ENCODE measurements around the gene STRIP2. TPM values are rescaled to one million over a fixed set of nuclear protein-coding genes. Genes with fewer than 3 reads are reported as not detected.

The STRIP2 gene
- total RNA-seq, 3 donors from 2014 or later = under 0.01 to 1.9 (median 1.8) TPM

GRCh38 chr7:129423700-129424410 is 10.4 kb upstream of the STRIP2 start:
- no peak for DNase-seq (ENCODE audit: low spot score in 2 of 2)
- Histone ChIP-seq H3K4me1 (no peaks in the 10 kb centered on the region), H3K9me3 (no peaks in the 10 kb centered on the region), H3K27me3 (no peaks in the 10 kb centered on the region), H3K36me3 (no peaks in the 10 kb centered on the region), H3K4me3 (no peak overlapping the region), H3K27ac (no peak overlapping the region)
- intact Hi-C loops (cut with DNase I; ENCODE audit: low total_unique reads) = no loop called here
- TF ChIP-seq POLR2AphosphoS5 (IDR thresholded peaks at IDR 0.05) (no peak), POLR2A (IDR thresholded peaks at IDR 0.05) (no peak)
- TF ChIP-seq, protein P1, sequence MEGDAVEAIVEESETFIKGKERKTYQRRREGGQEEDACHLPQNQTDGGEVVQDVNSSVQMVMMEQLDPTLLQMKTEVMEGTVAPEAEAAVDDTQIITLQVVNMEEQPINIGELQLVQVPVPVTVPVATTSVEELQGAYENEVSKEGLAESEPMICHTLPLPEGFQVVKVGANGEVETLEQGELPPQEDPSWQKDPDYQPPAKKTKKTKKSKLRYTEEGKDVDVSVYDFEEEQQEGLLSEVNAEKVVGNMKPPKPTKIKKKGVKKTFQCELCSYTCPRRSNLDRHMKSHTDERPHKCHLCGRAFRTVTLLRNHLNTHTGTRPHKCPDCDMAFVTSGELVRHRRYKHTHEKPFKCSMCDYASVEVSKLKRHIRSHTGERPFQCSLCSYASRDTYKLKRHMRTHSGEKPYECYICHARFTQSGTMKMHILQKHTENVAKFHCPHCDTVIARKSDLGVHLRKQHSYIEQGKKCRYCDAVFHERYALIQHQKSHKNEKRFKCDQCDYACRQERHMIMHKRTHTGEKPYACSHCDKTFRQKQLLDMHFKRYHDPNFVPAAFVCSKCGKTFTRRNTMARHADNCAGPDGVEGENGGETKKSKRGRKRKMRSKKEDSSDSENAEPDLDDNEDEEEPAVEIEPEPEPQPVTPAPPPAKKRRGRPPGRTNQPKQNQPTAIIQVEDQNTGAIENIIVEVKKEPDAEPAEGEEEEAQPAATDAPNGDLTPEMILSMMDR (IDR thresholded peaks at IDR 0.05) = no peak

DNA sequence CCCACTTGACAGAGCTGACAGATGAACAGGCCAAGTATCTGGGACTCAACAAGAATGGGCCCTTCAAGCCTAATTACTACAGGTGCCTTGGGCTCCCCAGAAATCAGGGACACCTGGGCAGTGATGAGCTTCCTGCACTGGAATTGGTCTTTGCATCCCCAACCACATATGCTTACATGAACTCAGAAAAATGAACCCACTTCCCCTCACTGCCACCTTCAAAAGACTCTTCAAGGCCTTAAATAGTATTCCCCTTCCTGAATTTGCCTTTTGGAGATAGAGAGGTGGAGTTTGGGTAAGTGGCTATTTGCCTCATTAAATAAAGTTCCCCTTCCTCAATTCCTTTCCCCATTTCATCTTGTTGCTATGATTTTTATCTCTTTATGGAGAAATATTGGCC is 7.8 kb upstream of the STRIP2 start:
- intact Hi-C loops (cut with DNase I; ENCODE audit: low total_unique reads) = no loop called here
- Histone ChIP-seq H3K9me3 (no peaks in the 10 kb centered on the region), H3K36me3 (no peaks in the 10 kb centered on the region), H3K4me1 (no peaks in the 10 kb centered on the region), H3K27ac (no peak overlapping the region), H3K27me3 (no peaks in the 10 kb centered on the region), H3K4me3 (no peak overlapping the region)
- TF ChIP-seq, protein P1 (IDR thresholded peaks at IDR 0.05) = no peak
- no peak for TF ChIP-seq POLR2AphosphoS5 (IDR thresholded peaks at IDR 0.05)
- TF ChIP-seq POLR2A (IDR thresholded peaks at IDR 0.05) = no peak
- DNase-seq (ENCODE audit: low spot score in 2 of 2) = no peak

- H3K36me3 ChIP-seq = no peaks in the 10 kb centered on the region
- H3K27ac ChIP-seq = no peak overlapping the region
- no peak for DNase-seq (ENCODE audit: low spot score in 2 of 2)
- no peak overlapping the region for H3K4me3 ChIP-seq
- intact Hi-C loops (cut with DNase I; ENCODE audit: low total_unique reads) = no loop called here
- no peaks in the 10 kb centered on the region for H3K27me3 ChIP-seq
- no peaks in the 10 kb centered on the region for H3K9me3 ChIP-seq
- TF ChIP-seq, protein P1 (IDR thresholded peaks at IDR 0.05) = no peak
- TF ChIP-seq POLR2AphosphoS5 (IDR thresholded peaks at IDR 0.05) (no peak), POLR2A (IDR thresholded peaks at IDR 0.05) (no peak)
- no peaks in the 10 kb centered on the region for H3K4me1 ChIP-seq
Measured at GRCh38 chr7:129427526-129428045, 6.6 kb upstream of the STRIP2 start.

- peaks cover 0 to 3% of the 10 kb centered on the region in 2 donors for H3K4me1 ChIP-seq
Measured at GRCh38 chr7:129431911-129432643, 2.2 kb upstream of the STRIP2 start.

More at GRCh38 chr7:129431911-129432643, 2.2 kb upstream of the STRIP2 start:
- H3K27ac ChIP-seq = no peak overlapping the region
- no peaks in the 10 kb centered on the region for H3K9me3 ChIP-seq
- no peak for DNase-seq (ENCODE audit: low spot score in 2 of 2)
- no peaks in the 10 kb centered on the region for H3K27me3 ChIP-seq
- no peak overlapping the region for H3K4me3 ChIP-seq
- intact Hi-C loops (cut with DNase I; ENCODE audit: low total_unique reads) = no loop called here
- H3K36me3 ChIP-seq = no peaks in the 10 kb centered on the region
- TF ChIP-seq POLR2AphosphoS5 (IDR thresholded peaks at IDR 0.05) (no peak), POLR2A (IDR thresholded peaks at IDR 0.05) (no peak)
- TF ChIP-seq, protein P1 (IDR thresholded peaks at IDR 0.05) = no peak

All from breast epithelium (tissue), 4 donors.